PFSK-1 (cell line): ENCODE results near the gene ELK3.

Experiments used
- POLR2AphosphoS5 ChIP-seq: IDR thresholded peaks from 2 replicates; pipeline ENCODE4 v1.6.1; 2012; ENCODE audit warnings: low read depth, mild to moderate bottlenecking, control low read depth, low read length, moderate library complexity
- SIN3A ChIP-seq: IDR thresholded peaks from 2 replicates; pipeline ENCODE4 v1.6.1; 2012; ENCODE audit warnings: mild to moderate bottlenecking, low read length, moderate library complexity, borderline replicate concordance; ENCODE audit not compliant: insufficient read depth
- TF ChIP-seq, protein P1 (sequence below), 2 experiments: IDR thresholded peaks; 2 replicates each; pipeline versions ENCODE4 v1.6.1 to v1.8.0; 2011 to 2012; ENCODE audit warnings: low read depth in 2 of 2, low read length in 2 of 2, control low read depth in 1 of 2, inconsistent platforms in 1 of 2, mild to moderate bottlenecking in 1 of 2, moderate library complexity in 1 of 2; ENCODE audit not compliant: insufficient read depth in 1 of 2

DNA sequence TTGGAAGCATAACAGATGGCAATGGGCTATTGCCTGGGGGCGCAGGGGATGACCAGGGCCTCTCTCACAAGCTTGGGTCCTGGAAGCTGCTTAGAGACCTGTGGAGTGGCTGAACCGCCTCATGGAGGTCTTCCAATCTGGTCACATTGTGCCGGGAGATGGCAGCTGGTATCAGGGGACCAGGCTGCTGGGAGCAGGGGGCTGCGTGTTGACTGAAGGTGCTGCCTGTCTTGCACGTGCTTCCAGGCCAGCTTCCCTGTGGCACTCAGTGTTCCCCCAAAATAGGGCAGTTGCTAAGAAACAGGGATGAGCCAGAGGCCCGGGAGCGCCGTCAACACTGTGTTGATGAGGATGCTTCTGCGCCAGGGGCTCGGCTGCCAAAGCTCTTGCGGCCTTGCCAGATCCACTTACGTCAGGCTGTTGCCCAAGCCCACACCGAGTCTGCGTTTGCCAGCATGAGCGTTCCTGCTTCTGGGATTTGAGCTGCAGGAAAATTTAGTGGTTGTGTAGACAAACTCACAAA lies 39.8 kb downstream of the ELK3 start:
- TF ChIP-seq SIN3A (no peak), POLR2AphosphoS5 (no peak)
- TF ChIP-seq, protein P1, sequence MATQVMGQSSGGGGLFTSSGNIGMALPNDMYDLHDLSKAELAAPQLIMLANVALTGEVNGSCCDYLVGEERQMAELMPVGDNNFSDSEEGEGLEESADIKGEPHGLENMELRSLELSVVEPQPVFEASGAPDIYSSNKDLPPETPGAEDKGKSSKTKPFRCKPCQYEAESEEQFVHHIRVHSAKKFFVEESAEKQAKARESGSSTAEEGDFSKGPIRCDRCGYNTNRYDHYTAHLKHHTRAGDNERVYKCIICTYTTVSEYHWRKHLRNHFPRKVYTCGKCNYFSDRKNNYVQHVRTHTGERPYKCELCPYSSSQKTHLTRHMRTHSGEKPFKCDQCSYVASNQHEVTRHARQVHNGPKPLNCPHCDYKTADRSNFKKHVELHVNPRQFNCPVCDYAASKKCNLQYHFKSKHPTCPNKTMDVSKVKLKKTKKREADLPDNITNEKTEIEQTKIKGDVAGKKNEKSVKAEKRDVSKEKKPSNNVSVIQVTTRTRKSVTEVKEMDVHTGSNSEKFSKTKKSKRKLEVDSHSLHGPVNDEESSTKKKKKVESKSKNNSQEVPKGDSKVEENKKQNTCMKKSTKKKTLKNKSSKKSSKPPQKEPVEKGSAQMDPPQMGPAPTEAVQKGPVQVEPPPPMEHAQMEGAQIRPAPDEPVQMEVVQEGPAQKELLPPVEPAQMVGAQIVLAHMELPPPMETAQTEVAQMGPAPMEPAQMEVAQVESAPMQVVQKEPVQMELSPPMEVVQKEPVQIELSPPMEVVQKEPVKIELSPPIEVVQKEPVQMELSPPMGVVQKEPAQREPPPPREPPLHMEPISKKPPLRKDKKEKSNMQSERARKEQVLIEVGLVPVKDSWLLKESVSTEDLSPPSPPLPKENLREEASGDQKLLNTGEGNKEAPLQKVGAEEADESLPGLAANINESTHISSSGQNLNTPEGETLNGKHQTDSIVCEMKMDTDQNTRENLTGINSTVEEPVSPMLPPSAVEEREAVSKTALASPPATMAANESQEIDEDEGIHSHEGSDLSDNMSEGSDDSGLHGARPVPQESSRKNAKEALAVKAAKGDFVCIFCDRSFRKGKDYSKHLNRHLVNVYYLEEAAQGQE (IDR thresholded peaks at IDR 0.05; ENCODE audit: insufficient read depth in 1 of 2, low read depth in 2 of 2, low read length in 2 of 2), result no peak
